Lower leg skin (tissue), 4 donors: ENCODE data around the gene TREH. TPM values are rescaled to one million over a fixed set of nuclear protein-coding genes. Genes with fewer than 3 reads are reported as not detected.

Source experiments
- DNase-seq, 2 donors: peaks; one replicate each; pipeline ENCODE4 v3.0.0-alpha.2; 2019; ENCODE audit warnings: low spot score in 2 of 2
- H3K4me3 ChIP-seq: fragments of 200-600 bp; sonication (generic); 2 replicates; pipeline ENCODE4 v1.5.1; 2017; ENCODE audit warnings: mild to moderate bottlenecking, low read depth; ENCODE audit not compliant: poor library complexity, severe bottlenecking
- CTCF ChIP-seq, 3 donors: fragments of 450-650 bp; IDR thresholded peaks; one replicate each; pipeline ENCODE4 v1.5.1; 2016; ENCODE audit warnings: antibody characterized with exemption in 3 of 3, mild to moderate bottlenecking in 3 of 3, moderate library complexity in 2 of 3
- POLR2A ChIP-seq, 2 donors: fragments of 450-650 bp; IDR thresholded peaks; one replicate each; pipeline ENCODE4 v1.6.1; 2016 to 2017; ENCODE audit warnings: antibody characterized with exemption in 2 of 2, mild to moderate bottlenecking in 1 of 2, moderate library complexity in 1 of 2
- WGBS, 2 donors: methylation state at CpG; one replicate each; pipeline ENCODE4 v1.1.5; 2018; 5-methylcytosine and 5-hydroxymethylcytosine counted together
- intact Hi-C: fragments of 100-400 bp; cut with DNase I; formaldehyde crosslinking; loops from one replicate; pipeline ENCODE4 v1.15.0; 2023; ENCODE audit warnings: low total_unique reads
- total RNA-seq, 4 donors: library from RNA; depleted of rRNA; stranded (reverse); fragments of >200 nt; gene quantifications; one replicate each; pipeline ENCODE4 v1.1.0, GENCODE V29; 2016

TREH gene
- total RNA-seq, 4 donors from 2014 or later = not detected

GRCh38 chr11:118658429-118659313 lies 20.8 kb downstream of the TREH start:
- TF ChIP-seq POLR2A (IDR thresholded peaks at IDR 0.05) (no peak), CTCF (IDR thresholded peaks at IDR 0.05) (no peak)
- no peak for DNase-seq
- intact Hi-C loops = no loop called here
- H3K4me3 ChIP-seq = no peak overlapping the region
- 41% methylated on average over 12 to 16 of the region's 16 CpGs for WGBS, 2 donors

- no peak overlapping the region for H3K4me3 ChIP-seq
- no peak for TF ChIP-seq POLR2A (IDR thresholded peaks at IDR 0.05)
- no peak for TF ChIP-seq CTCF (IDR thresholded peaks at IDR 0.05)
- no peak for DNase-seq
- 78 to 80% methylated on average over 12 to 16 of the region's 16 CpGs for WGBS, 2 donors
- intact Hi-C loops = no loop called here
These were observed 21.6 kb downstream of the TREH start for GRCh38 chr11:118657709-118658428.

- H3K4me3 ChIP-seq = no peak overlapping the region
- 83 to 91% methylated on average over 2 of the region's 2 CpGs for WGBS, 2 donors
- DNase-seq = no peak
- intact Hi-C loops = no loop called here
- no peak for TF ChIP-seq POLR2A (IDR thresholded peaks at IDR 0.05)
- TF ChIP-seq CTCF (IDR thresholded peaks at IDR 0.05) = no peak
These were observed 22.2 kb downstream of the TREH start for GRCh38 chr11:118657238-118657637.

- intact Hi-C loops = no loop called here
- no peak overlapping the region for H3K4me3 ChIP-seq
- WGBS, 2 donors = 85 to 89% methylated on average over 5 of the region's 5 CpGs
- no peak for DNase-seq
- TF ChIP-seq POLR2A (IDR thresholded peaks at IDR 0.05) = no peak
These were observed 22.8 kb downstream of the TREH start for GRCh38 chr11:118656563-118657165.

GRCh38 chr11:118655486-118656190 lies 23.8 kb downstream of the TREH start:
- DNase-seq = no peak
- intact Hi-C loops = no loop called here
- TF ChIP-seq POLR2A (IDR thresholded peaks at IDR 0.05) (no peak), CTCF (IDR thresholded peaks at IDR 0.05) (no peak)
- 89 to 90% methylated on average over 7 of the region's 7 CpGs for WGBS, 2 donors
- H3K4me3 ChIP-seq = no peak overlapping the region
